ENCODE results near the gene PTPRJ. TPM values are rescaled to one million over a fixed set of nuclear protein-coding genes. Genes with fewer than 3 reads are reported as not detected.

PTPRJ gene
- total and polyA plus RNA-seq, 2 donors (not counting 1 experiment from before 2014, with no cell fraction given) = 11.2 to 20.0 TPM

DNA sequence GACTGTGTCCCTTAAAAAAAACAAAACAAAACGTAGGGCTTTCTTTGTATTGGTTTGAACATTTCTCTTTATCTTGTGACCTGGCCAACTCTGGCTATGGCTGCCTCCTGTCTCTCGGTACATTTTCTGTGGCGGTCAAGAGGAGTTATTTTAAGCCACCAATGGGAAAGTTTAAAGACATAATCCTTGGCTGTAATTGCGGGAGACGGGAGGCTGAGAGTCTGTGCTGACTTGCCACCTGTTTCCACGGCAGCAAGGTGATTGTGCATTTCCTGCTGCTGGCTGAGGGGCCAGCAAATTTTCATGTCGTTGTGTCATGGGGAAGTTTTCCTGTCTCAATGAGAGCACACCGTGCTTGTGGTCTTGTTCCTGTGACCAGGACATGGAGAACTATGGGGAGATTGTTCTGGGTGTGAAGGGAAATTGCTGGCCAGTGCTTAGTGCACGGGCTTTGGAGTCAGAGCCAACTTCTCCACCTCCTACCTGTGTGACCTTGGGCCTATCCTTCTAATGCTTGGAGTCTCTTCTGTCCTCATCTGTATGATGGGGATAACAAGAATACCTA is 11.0 kb downstream of the PTPRJ start:
- H3K4me3 ChIP-seq (ENCODE audit: control extremely low read depth in 1 of 5, extremely low read depth in 1 of 5, insufficient read depth in 1 of 5, low read depth in 2 of 5, low read length in 4 of 5) = peak overlapping the region in 1 of 5 experiments; percentile 8
- peak overlapping the region; percentile 65 for H3K4me3 Mint-ChIP-seq
- no peaks in the 10 kb centered on the region for H3K9me3 ChIP-seq (ENCODE audit: control extremely low read depth in 1 of 3, control insufficient read depth in 2 of 3, insufficient read depth in 1 of 3, low read length in 2 of 3)
- H3K27ac ChIP-seq (ENCODE audit: low read length in 2 of 2) = peak overlapping the region; percentile 5 to 21
- H3K27me3 ChIP-seq (replicated peaks in 1 of 4; ENCODE audit: control extremely low read depth in 1 of 4, control insufficient read depth in 3 of 4, insufficient read depth in 4 of 4, low read length in 3 of 4) = no peaks in the 10 kb centered on the region
- CTCF ChIA-PET = no interaction called here
- H3K4me1 Mint-ChIP-seq = peaks cover 58% of the 10 kb centered on the region
- H3K27ac Mint-ChIP-seq = peak overlapping the region; percentile 69
- DNase-seq = no peak
- 19% methylated on average over 8 of the region's 9 CpGs for WGBS (ENCODE audit: insufficient coverage)
- H3K79me2 ChIP-seq (ENCODE audit: control insufficient read depth, insufficient read depth, low read length) = peaks cover 97% of the 10 kb centered on the region
- peak overlapping the region; percentile 41 for H2AFZ ChIP-seq (ENCODE audit: insufficient read depth, low read depth, low read length, poor library complexity, severe bottlenecking)
- no peak for TF ChIP-seq EZH2 (IDR thresholded peaks at IDR 0.05; ENCODE audit: borderline replicate concordance, insufficient read depth, low read depth, low read length, poor library complexity, severe bottlenecking)
- TF ChIP-seq, protein P1, sequence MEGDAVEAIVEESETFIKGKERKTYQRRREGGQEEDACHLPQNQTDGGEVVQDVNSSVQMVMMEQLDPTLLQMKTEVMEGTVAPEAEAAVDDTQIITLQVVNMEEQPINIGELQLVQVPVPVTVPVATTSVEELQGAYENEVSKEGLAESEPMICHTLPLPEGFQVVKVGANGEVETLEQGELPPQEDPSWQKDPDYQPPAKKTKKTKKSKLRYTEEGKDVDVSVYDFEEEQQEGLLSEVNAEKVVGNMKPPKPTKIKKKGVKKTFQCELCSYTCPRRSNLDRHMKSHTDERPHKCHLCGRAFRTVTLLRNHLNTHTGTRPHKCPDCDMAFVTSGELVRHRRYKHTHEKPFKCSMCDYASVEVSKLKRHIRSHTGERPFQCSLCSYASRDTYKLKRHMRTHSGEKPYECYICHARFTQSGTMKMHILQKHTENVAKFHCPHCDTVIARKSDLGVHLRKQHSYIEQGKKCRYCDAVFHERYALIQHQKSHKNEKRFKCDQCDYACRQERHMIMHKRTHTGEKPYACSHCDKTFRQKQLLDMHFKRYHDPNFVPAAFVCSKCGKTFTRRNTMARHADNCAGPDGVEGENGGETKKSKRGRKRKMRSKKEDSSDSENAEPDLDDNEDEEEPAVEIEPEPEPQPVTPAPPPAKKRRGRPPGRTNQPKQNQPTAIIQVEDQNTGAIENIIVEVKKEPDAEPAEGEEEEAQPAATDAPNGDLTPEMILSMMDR (IDR thresholded peaks at IDR 0.05) = no peak
- ATAC-seq (ENCODE audit: low read depth) = peak; percentile 11
- peak overlapping the region; percentile 40 for H3K9ac ChIP-seq (ENCODE audit: low read length)
- no peaks in the 10 kb centered on the region for H3K9me3 Mint-ChIP-seq (ENCODE audit: insufficient read depth)
- intact Hi-C loops (cut with micrococcal nuclease) = loop anchor here (2.0 kb wide), 1 partner anchor 13 kb away; no protein-coding TSS in a partner anchor
- POLR2A ChIA-PET = interaction anchor here (0.7 kb wide), 1 partner anchor 17 kb away, joined by 3 read pairs; no protein-coding TSS in a partner anchor
- no peaks in the 10 kb centered on the region for H3K27me3 Mint-ChIP-seq
- peak overlapping the region; percentile 61 for H3K4me2 ChIP-seq (replicated peaks; ENCODE audit: low read depth, low read length, poor library complexity, severe bottlenecking)
- peaks cover 36 to 54% of the 10 kb centered on the region in 2 donors for H3K4me1 ChIP-seq (ENCODE audit: control insufficient read depth in 2 of 2, insufficient read depth in 2 of 2, low read length in 2 of 2)
- no peaks in the 10 kb centered on the region for H3K36me3 ChIP-seq (replicated peaks in 1 of 2; ENCODE audit: control extremely low read depth in 1 of 2, control insufficient read depth in 1 of 2, extremely low read depth in 1 of 2, insufficient read depth in 2 of 2, low read length in 1 of 2)
- peaks cover 7% of the 10 kb centered on the region for H4K20me1 ChIP-seq (ENCODE audit: control insufficient read depth, insufficient read depth, low read length, poor library complexity, severe bottlenecking)

DNA sequence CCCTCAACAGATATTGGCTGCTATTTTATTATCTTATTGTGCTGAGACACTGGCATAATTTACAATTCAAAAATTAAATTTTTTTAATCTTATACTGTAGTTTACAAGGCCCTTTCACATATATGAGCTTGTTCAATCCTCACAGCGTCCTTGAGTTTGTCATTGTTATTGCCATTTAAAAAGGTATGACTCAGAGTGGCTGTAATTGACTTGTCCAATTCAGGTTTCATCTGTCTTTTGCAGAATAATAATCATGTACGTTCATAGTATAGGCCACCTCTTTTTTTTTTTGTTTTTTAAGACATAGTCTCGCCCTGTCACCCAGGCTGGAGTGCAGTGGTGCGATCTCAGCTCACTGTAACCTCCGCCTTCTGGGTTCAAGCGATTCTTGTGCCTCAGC is 11.5 kb downstream of the PTPRJ start:
- H3K27ac ChIP-seq (ENCODE audit: low read length in 2 of 2) = peak overlapping the region in 1 of 2 donors; percentile 5
- ATAC-seq (ENCODE audit: low read depth) (no peak), DNase-seq (no peak)
- no peaks in the 10 kb centered on the region for H3K27me3 ChIP-seq (replicated peaks in 1 of 4; ENCODE audit: control extremely low read depth in 1 of 4, control insufficient read depth in 3 of 4, insufficient read depth in 4 of 4, low read length in 3 of 4)
- peaks cover 97% of the 10 kb centered on the region for H3K79me2 ChIP-seq (ENCODE audit: control insufficient read depth, insufficient read depth, low read length)
- no peaks in the 10 kb centered on the region for H3K9me3 Mint-ChIP-seq (ENCODE audit: insufficient read depth)
- peaks cover 58% of the 10 kb centered on the region for H3K4me1 Mint-ChIP-seq
- peak overlapping the region; percentile 61 for H3K4me2 ChIP-seq (replicated peaks; ENCODE audit: low read depth, low read length, poor library complexity, severe bottlenecking)
- no peak overlapping the region for H3K9ac ChIP-seq (ENCODE audit: low read length)
- ChIA-PET POLR2A (interaction anchor here (0.7 kb wide), 1 partner anchor 18 kb away, joined by 3 read pairs; no protein-coding TSS in a partner anchor), CTCF (interaction anchor here (1.2 kb wide), 1 partner anchor 57 kb away, joined by 3 read pairs; no protein-coding TSS in a partner anchor)
- H3K4me3 ChIP-seq (ENCODE audit: control extremely low read depth in 1 of 5, extremely low read depth in 1 of 5, insufficient read depth in 1 of 5, low read depth in 2 of 5, low read length in 4 of 5) = no peak overlapping the region
- no peaks in the 10 kb centered on the region for H3K9me3 ChIP-seq (ENCODE audit: control extremely low read depth in 1 of 3, control insufficient read depth in 2 of 3, insufficient read depth in 1 of 3, low read length in 2 of 3)
- WGBS (ENCODE audit: insufficient coverage) = 100% methylated on average over 4 of the region's 6 CpGs
- H3K36me3 ChIP-seq (replicated peaks in 1 of 2; ENCODE audit: control extremely low read depth in 1 of 2, control insufficient read depth in 1 of 2, extremely low read depth in 1 of 2, insufficient read depth in 2 of 2, low read length in 1 of 2) = peaks cover 0 to under 1% of the 10 kb centered on the region in 2 experiments
- H3K4me1 ChIP-seq (ENCODE audit: control insufficient read depth in 2 of 2, insufficient read depth in 2 of 2, low read length in 2 of 2) = peaks cover 36 to 54% of the 10 kb centered on the region in 2 donors
- peak overlapping the region; percentile 41 for H2AFZ ChIP-seq (ENCODE audit: insufficient read depth, low read depth, low read length, poor library complexity, severe bottlenecking)
- intact Hi-C loops (cut with micrococcal nuclease) = loop anchor here (2.0 kb wide), 1 partner anchor 13 kb away; no protein-coding TSS in a partner anchor
- TF ChIP-seq, protein P1 (IDR thresholded peaks at IDR 0.05) = no peak
- TF ChIP-seq EZH2 (IDR thresholded peaks at IDR 0.05; ENCODE audit: borderline replicate concordance, insufficient read depth, low read depth, low read length, poor library complexity, severe bottlenecking) = no peak
- H3K4me3 Mint-ChIP-seq = peak overlapping the region; percentile 65
- H4K20me1 ChIP-seq (ENCODE audit: control insufficient read depth, insufficient read depth, low read length, poor library complexity, severe bottlenecking) = peaks cover 7% of the 10 kb centered on the region
- no peaks in the 10 kb centered on the region for H3K27me3 Mint-ChIP-seq
- H3K27ac Mint-ChIP-seq = peak overlapping the region; percentile 69
